Left ventricle myocardium inferior (tissue), 1 donor: ENCODE data around the gene PF4V1. TPM values are rescaled to one million over a fixed set of nuclear protein-coding genes. Genes with fewer than 3 reads are reported as not detected.

Source experiments
- DNase-seq: peaks from one replicate; pipeline ENCODE4 v3.0.0-alpha.2; 2020
- H3K27ac ChIP-seq: fragments of 200-600 bp; replicated peaks from 2 replicates; pipeline ENCODE4 v1.8.0; 2021
- H3K27me3 ChIP-seq: fragments of 200-600 bp; 2 replicates; pipeline ENCODE4 v1.8.0; 2021; ENCODE audit warnings: low read depth
- H3K36me3 ChIP-seq: fragments of 200-600 bp; 2 replicates; pipeline ENCODE4 v1.8.0; 2021
- H3K4me1 ChIP-seq: fragments of 200-600 bp; 2 replicates; pipeline ENCODE4 v1.8.0; 2021
- H3K4me3 ChIP-seq: fragments of 200-600 bp; 2 replicates; pipeline ENCODE4 v1.8.0; 2021; ENCODE audit warnings: mild to moderate bottlenecking, moderate library complexity
- H3K9me3 ChIP-seq: fragments of 200-600 bp; replicated peaks from 2 replicates; pipeline ENCODE4 v1.8.0; 2021
- intact Hi-C: fragments of 100-400 bp; cut with micrococcal nuclease; formaldehyde crosslinking; loops from one replicate; pipeline ENCODE4 v1.11.0; 2022
- total RNA-seq: library from RNA; stranded (reverse); fragmentation: NEBNext Ultra II Directional; extraction: Animal tissue kit (Norgen Biotek cat#: 25700); gene quantifications from one replicate; pipeline ENCODE4 v1.2.1, GENCODE V29; 2021
- TF ChIP-seq, protein P1 (sequence below): fragments of 200-600 bp; IDR thresholded peaks from 2 replicates; pipeline ENCODE4 v1.8.0; 2021; ENCODE audit warnings: antibody characterized with exemption, mild to moderate bottlenecking, borderline replicate concordance
- donor health status: DM: no; HTN: yes; CAD: no; lungs with severe emphysema.

The PF4V1 gene
- total RNA-seq, 1 donor from 2014 or later: not detected

DNA sequence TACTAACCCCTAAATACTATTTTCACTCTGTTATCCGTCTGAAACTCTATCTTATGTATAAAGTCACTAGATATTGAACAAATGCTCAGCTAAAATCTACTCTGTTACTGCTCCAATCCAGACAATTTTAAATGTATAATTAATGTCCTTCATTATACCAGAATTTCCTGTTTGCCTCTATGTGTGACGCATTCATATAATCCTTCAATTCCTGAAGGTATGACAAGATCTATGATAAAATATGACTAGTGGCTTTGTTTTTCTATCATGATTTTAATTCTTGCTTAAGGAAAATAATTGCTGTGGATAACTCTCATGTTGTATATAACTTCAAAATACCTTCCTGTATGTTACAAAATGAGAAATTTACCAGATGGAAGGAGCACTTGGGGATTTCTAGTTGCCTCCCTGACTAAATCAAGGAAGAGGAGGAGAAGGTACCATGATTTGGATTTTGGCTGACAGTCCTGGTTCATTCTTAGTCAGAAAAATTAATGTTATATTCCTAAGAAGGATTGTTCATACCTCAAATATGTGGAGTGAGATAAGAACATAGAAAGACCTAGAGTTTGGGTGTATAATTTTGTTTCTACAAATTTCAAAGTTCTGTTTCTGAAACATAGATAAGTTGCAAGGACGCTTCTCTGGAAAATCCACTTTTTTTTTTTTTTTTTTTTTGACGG, 11.7 kb upstream of the PF4V1 start:
- no peak for DNase-seq
- intact Hi-C loops: no loop called here
- Histone ChIP-seq H3K9me3 (no peaks in the 10 kb centered on the region), H3K4me3 (no peak overlapping the region), H3K36me3 (no peaks in the 10 kb centered on the region), H3K27me3 (peaks cover 33% of the 10 kb centered on the region), H3K27ac (no peak overlapping the region), H3K4me1 (no peaks in the 10 kb centered on the region)
- TF ChIP-seq, protein P1, sequence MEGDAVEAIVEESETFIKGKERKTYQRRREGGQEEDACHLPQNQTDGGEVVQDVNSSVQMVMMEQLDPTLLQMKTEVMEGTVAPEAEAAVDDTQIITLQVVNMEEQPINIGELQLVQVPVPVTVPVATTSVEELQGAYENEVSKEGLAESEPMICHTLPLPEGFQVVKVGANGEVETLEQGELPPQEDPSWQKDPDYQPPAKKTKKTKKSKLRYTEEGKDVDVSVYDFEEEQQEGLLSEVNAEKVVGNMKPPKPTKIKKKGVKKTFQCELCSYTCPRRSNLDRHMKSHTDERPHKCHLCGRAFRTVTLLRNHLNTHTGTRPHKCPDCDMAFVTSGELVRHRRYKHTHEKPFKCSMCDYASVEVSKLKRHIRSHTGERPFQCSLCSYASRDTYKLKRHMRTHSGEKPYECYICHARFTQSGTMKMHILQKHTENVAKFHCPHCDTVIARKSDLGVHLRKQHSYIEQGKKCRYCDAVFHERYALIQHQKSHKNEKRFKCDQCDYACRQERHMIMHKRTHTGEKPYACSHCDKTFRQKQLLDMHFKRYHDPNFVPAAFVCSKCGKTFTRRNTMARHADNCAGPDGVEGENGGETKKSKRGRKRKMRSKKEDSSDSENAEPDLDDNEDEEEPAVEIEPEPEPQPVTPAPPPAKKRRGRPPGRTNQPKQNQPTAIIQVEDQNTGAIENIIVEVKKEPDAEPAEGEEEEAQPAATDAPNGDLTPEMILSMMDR: no peak

DNA sequence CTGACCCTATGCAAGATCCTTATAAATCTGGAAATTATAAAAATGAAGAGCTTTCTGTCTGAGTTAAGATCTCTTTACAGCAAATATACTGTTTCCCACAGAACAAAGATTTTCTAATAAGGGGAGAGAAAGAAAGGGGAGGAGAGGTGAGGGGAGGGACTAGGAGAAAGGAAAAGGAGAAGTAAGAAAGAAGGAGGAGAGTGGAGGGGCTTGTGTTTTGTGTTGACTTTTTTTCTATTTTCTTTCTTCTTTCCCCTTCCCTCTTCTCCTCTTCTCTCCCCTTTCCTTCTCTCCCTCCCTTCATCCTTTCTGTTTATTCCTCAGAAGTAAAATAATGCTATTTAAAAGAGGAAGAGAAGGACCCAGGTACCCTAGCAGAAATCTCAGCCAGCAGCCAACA, 10.4 kb upstream of the PF4V1 start:
- H3K4me1 ChIP-seq: no peaks in the 10 kb centered on the region
- H3K9me3 ChIP-seq: no peaks in the 10 kb centered on the region
- no peaks in the 10 kb centered on the region for H3K36me3 ChIP-seq
- TF ChIP-seq, protein P1: no peak
- intact Hi-C loops: no loop called here
- peaks cover 19% of the 10 kb centered on the region for H3K27me3 ChIP-seq
- H3K27ac ChIP-seq: no peak overlapping the region
- DNase-seq: no peak
- no peak overlapping the region for H3K4me3 ChIP-seq

DNA sequence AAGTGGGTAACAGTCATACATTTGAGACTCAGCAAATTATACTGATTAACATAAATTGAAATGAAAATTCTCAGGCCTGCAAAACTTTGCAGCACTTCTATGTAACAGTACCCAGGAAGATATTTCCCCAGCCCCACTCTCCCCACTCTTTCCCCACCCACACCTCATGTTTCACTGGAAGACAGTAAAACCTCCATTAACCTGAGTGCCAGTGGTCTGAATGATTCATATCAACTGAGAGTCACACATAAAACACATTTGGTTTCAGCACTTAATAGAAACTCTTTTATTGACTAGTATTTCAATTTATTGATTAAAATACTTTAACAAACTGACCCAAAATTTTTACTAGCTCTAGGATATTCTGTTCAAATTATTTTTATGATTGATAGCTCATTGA, 9.7 kb upstream of the PF4V1 start:
- no peak for DNase-seq
- TF ChIP-seq, protein P1: no peak
- H3K4me3 ChIP-seq: no peak overlapping the region
- H3K9me3 ChIP-seq: no peaks in the 10 kb centered on the region
- H3K4me1 ChIP-seq: no peaks in the 10 kb centered on the region
- H3K27ac ChIP-seq: no peak overlapping the region
- H3K27me3 ChIP-seq: peaks cover 16% of the 10 kb centered on the region
- no peaks in the 10 kb centered on the region for H3K36me3 ChIP-seq
- intact Hi-C loops: no loop called here

DNA sequence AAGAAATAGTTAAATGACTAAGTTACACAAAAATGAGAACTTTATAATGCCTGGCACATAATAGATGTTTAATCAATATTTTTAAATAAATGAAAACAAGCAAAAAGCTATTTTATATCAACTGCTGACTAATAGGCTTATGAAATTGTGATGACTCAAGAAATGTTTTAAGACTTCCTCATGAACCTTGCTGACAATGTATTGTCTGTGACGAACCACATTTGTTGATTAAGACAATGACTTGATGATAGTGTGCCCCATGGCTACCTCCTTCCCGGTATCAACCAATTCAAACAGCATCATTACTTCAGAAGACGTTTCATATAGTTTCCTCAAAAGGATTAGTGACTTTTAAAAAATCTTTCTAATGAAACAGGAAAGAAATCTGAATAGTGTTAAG, 8.8 kb upstream of the PF4V1 start:
- Histone ChIP-seq H3K4me1 (no peaks in the 10 kb centered on the region), H3K4me3 (no peak overlapping the region), H3K9me3 (no peaks in the 10 kb centered on the region), H3K27ac (no peak overlapping the region), H3K27me3 (peaks cover 16% of the 10 kb centered on the region), H3K36me3 (no peaks in the 10 kb centered on the region)
- DNase-seq: no peak
- TF ChIP-seq, protein P1: no peak
- intact Hi-C loops: no loop called here

DNA sequence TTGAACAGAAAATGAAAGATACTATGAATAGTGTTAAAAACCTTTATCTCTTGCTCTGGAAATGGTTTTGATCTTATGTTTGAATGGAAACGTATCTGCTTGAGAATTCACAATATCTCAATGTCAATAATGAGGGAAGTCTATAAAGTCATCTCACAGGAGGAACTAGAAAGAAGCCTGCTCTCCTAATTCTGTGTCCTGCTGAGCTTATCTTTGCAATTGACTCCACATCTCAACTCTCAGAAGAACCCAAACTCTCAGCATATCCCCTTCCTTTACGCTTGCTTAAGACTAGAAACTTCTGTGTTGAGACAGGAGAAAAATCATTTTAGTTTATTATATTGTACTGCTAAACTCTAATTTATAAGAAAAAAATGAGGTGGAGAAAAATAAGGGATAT, 8.3 kb upstream of the PF4V1 start:
- DNase-seq: no peak
- peaks cover 12% of the 10 kb centered on the region for H3K27me3 ChIP-seq
- no peaks in the 10 kb centered on the region for H3K4me1 ChIP-seq
- TF ChIP-seq, protein P1: no peak
- no peaks in the 10 kb centered on the region for H3K9me3 ChIP-seq
- no peak overlapping the region for H3K4me3 ChIP-seq
- intact Hi-C loops: no loop called here
- H3K27ac ChIP-seq: no peak overlapping the region
- no peaks in the 10 kb centered on the region for H3K36me3 ChIP-seq
